HepG2 (cell line): Measurements from ENCODE around the gene GP9.

Experiments used
- ATRX ChIP-seq: sonication (generic); formaldehyde crosslinking; IDR thresholded peaks from 2 replicates; pipeline ENCODE4 v1.4.0; 2020; ENCODE audit warnings: missing genetic modification reagents, borderline replicate concordance
- BRD4 ChIP-seq: sonication (generic); formaldehyde crosslinking; IDR thresholded peaks from 2 replicates; pipeline ENCODE4 v1.4.0; 2020; ENCODE audit warnings: missing genetic modification reagents
- GABPA ChIP-seq, 2 experiments: IDR thresholded peaks; 2 replicates each; pipeline ENCODE4 v1.6.1; 2011 to 2016; ENCODE audit warnings: low read depth in 2 of 2, low read length in 1 of 2, missing biosample characterization in 1 of 2, missing genetic modification characterization in 1 of 2
- KLF12 ChIP-seq: sonication (generic); formaldehyde crosslinking; IDR thresholded peaks from 2 replicates; pipeline ENCODE4 v1.4.0; 2020; ENCODE audit warnings: missing genetic modification reagents, borderline replicate concordance
- SNAPC2 ChIP-seq: sonication (generic); formaldehyde crosslinking; IDR thresholded peaks from 2 replicates; pipeline ENCODE4 v1.8.1; 2022; ENCODE audit warnings: mild to moderate bottlenecking, missing genetic modification reagents
- ZNF747 ChIP-seq: sonication (generic); formaldehyde crosslinking; IDR thresholded peaks from 2 replicates; pipeline ENCODE4 v1.8.1; 2023; ENCODE audit warnings: missing genetic modification reagents, mild to moderate bottlenecking, borderline replicate concordance

GRCh38 chr3:129018751-129019150 is 41.8 kb upstream of the GP9 start:
- TF ChIP-seq ZNF747: no peak
- TF ChIP-seq KLF12 (CRISPR knock-in tag): no peak
- TF ChIP-seq SNAPC2 (CRISPR knock-in tag): no peak
- TF ChIP-seq BRD4 (CRISPR knock-in tag): no peak
- no peak for TF ChIP-seq ATRX (CRISPR knock-in tag)
- TF ChIP-seq GABPA (IDR thresholded peaks at IDR 0.05; ENCODE audit: low read depth, low read length): no peak
- no peak for TF ChIP-seq GABPA (CRISPR knock-in tag; IDR thresholded peaks at IDR 0.05; ENCODE audit: low read depth)
